Measurements from ENCODE around the gene KLHL5. TPM values are rescaled to one million over a fixed set of nuclear protein-coding genes. Genes with fewer than 3 reads are reported as not detected.
"Not testable (repeated sequence)": the region's sequence is repeated elsewhere in the genome, so short reads cannot be mapped to it uniquely, and the experiment has no call there.

Gene KLHL5
- total and polyA plus RNA-seq, 5 experiments from 2014 or later: 3.9 to 14.9 (median 5.6) TPM

DNA sequence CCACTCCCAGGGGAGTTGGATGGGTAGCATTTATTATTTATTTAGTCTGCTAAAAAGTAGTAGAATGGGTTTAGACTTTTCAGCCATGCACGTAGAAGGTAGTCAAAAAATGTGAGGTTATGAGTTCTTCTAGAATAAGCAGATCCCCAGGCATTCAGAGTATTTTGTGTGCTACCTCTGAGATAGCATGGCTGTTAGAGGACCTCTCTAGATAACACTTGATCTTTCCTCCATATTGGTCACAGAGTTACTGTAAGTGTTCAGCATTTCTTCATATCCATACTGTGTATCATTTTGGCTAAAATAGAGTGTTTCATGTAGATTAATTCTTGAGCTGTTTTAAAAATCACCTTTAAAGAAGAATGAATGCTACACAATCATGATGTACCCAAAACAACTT, 58.4 kb downstream of the KLHL5 start:
- H3K4me3 Mint-ChIP-seq: no peak overlapping the region
- ATAC-seq: no peak

DNA sequence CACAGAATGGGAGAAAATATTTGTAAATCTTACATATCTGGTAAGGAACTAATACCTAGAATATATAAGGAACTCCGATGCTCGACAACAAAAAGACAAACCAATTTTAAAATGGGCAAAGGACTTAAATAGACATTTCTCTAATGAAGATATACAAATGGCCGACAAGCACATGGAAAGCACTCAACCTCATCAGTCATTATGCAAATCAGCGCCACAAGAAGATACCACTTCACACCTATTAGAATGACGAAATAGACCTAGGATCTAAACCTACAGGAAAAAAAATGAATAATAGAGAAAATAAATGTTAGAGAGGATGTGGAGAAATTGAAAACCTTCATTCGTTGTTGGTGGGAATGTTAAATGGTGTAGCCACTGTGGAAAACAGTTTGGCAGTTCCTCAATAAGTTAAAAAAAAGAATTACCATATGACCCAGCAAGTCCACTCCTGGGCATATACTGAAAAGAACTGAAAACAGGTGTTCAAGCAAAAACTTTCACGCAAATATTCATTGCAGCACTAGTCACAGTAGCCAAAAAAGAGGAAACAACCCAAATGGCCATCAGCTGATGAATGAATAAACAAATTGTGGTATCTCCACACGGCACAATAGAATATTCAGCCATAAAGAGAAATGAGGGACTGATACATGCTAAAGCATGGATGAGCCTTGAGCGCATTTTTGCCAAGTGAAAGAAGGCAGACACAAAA, 63.0 kb downstream of the KLHL5 start:
- no peak overlapping the region for H3K27ac Mint-ChIP-seq
- peaks cover 0 to 2% (median 0%) of the 10 kb centered on the region in 4 donors for H3K4me1 Mint-ChIP-seq
- no peaks in the 10 kb centered on the region for H3K27me3 Mint-ChIP-seq
- POLR2A ChIA-PET: no interaction called here
- no peak for ATAC-seq
- no peak overlapping the region for H3K4me3 Mint-ChIP-seq
- H3K36me3 Mint-ChIP-seq: peaks cover 0 to 29% (median 16%) of the 10 kb centered on the region in 3 donors
- no peak for DNase-seq
- peaks cover 0 to 6% (median 0%) of the 10 kb centered on the region in 9 donors for H3K9me3 Mint-ChIP-seq

More for the DNA sequence above, 58.4 kb downstream of the KLHL5 start:
- H3K27ac Mint-ChIP-seq: peak overlapping the region in 1 of 10 donors; percentile 6
- peaks cover 12 to 39% (median 38%) of the 10 kb centered on the region in 3 donors for H3K36me3 Mint-ChIP-seq
- no peak for DNase-seq
- peaks cover 10 to 24% (median 22%) of the 10 kb centered on the region in 4 donors for H3K4me1 Mint-ChIP-seq
- H3K27me3 Mint-ChIP-seq: no peaks in the 10 kb centered on the region
- H3K9me3 Mint-ChIP-seq: peaks cover 0 to 8% (median 0%) of the 10 kb centered on the region in 9 donors
- POLR2A ChIA-PET: no interaction called here

DNA sequence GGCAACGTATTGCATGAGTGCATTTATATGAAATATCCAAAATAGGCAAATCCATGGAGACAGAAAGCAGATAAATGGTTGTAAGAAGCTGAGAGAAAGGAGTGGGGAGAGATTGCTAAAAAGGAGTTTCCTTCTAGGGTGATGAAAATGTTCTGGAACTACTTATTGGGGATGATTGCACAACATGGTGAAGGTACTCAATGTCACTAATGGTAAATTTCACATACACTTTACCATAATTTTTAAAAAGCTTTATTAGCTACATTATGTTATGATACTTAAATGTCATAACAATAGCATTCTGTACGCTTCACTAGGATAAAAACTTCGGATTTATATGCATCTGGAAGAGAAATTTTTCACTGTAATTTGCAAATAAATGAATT, 63.6 kb downstream of the KLHL5 start:
- POLR2A ChIA-PET: no interaction called here

DNA sequence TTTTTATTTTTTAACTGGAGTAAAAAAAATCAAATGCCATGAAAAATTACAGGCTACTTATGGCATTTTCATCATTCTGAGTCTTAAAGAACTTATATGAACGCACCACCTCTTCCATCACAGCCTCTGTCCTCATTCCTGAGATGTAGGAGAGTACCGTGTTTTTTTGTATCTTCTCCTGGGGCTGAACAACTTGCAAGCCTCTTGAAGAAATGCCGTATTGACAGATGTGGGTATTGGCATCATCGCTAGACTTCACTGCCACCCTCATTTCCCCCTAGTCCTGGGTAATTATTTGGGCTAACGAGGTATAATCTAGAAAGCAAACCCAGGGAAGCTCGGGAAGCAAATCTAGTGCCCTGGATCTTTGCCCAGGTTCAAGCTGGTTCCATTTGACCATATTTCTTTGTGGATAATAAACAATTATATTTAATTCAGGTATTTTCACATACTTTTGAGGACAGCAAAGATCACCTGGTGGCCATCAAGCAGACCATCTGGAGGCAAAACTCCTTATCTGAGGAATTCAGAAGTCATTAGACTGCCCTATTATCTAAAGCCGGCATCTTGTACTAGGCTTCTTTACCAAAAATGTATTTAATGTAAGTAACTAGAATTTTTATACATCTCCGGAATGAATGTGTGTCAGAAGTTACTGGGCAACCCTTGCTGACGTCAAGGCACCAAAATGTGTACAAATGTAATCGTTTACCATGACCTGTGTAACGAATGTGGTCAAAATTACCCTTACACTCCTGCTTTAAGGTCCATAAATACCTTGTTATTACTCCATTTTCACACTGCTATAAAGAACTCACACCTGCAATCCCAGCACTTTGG, 64.4 kb downstream of the KLHL5 start:
- POLR2A ChIA-PET: no interaction called here
- no peak for ATAC-seq
- no peak overlapping the region for H3K4me3 Mint-ChIP-seq

More for the DNA sequence above, 63.6 kb downstream of the KLHL5 start:
- Mint-ChIP-seq H3K4me3 (no peak overlapping the region), H3K9me3 (peaks cover 0 to 6% (median 0%) of the 10 kb centered on the region in 9 donors), H3K36me3 (peaks cover 0 to 24% (median 10%) of the 10 kb centered on the region in 3 donors), H3K27ac (no peak overlapping the region), H3K27me3 (no peaks in the 10 kb centered on the region), H3K4me1 (peaks cover 0 to 2% (median 0%) of the 10 kb centered on the region in 4 donors)
- ATAC-seq: no peak
- no peak for DNase-seq

DNA sequence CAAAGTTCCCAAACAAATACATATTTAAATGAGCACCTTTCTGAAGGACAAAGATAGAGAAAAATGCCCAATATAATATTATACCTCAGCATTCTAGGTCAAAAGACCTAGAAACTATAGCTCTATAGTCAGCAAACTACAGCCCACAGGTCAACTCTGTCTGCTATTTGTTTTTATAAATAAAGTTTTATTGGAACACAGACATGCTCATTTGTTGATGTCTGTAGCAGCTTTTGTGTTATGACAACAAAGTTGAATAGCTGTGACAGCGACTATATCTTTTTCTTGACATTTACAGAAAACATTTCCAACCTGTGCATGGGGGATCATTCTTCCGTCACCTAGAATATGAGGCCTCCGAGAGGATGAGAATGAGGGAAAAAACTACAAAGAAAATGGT, 71.6 kb downstream of the KLHL5 start:
- DNase-seq (no peak), ATAC-seq (no peak)
- Mint-ChIP-seq H3K9me3 (peaks cover 0 to 6% (median 0%) of the 10 kb centered on the region in 9 donors), H3K4me1 (peaks cover 3 to 9% (median 7%) of the 10 kb centered on the region in 4 donors), H3K4me3 (no peak overlapping the region), H3K27ac (no peak overlapping the region), H3K27me3 (no peaks in the 10 kb centered on the region), H3K36me3 (peaks cover 0 to 7% (median 0%) of the 10 kb centered on the region in 3 donors)
- POLR2A ChIA-PET: interaction anchor here (0.6 to 1.8 kb wide), 2 partner anchors 104 to 231 kb away, joined by 3 to 5 read pairs; no protein-coding TSS in a partner anchor

More for the DNA sequence above, 64.4 kb downstream of the KLHL5 start:
- Mint-ChIP-seq H3K27me3 (no peaks in the 10 kb centered on the region), H3K4me1 (peaks cover 0 to 2% (median 0%) of the 10 kb centered on the region in 4 donors), H3K36me3 (peaks cover 0 to 20% (median 9%) of the 10 kb centered on the region in 3 donors), H3K27ac (no peak overlapping the region), H3K9me3 (peaks cover 0 to 6% (median 0%) of the 10 kb centered on the region in 9 donors)
- no peak for DNase-seq

DNA sequence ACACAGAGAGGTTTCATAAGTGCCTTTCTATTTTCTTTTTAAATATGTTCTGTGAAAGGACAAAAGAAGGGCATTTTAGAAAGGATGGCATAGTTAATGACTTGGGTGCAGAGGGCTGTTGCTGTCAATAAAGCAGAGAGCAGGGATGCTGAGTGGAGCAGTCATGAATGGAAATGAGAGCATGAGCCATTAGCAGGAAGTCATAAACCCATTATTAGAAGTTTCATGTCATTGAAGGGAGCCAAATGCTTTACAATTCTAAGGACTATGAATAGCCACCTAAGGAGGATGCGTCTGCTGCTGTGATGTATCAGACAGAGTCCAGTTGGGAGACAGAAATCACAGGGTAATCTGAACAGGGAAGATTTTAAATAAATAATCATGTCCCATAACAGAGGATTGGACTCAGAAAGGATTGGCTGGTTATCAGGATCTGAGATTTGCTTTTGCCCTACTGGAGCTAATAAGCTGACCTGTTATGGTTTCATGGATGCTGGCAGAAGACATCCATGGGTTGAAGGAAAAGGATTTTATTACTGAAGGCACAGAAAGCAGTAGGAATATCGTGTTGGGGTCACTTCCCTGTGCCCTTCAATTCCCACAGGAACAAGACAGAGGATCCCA, 72.8 kb downstream of the KLHL5 start:
- POLR2A ChIA-PET: interaction anchor here (1.8 kb wide), 1 partner anchor 232 kb away, joined by 5 read pairs; no protein-coding TSS in a partner anchor
- H3K4me3 Mint-ChIP-seq: no peak overlapping the region
- H3K4me1 Mint-ChIP-seq: peaks cover 3 to 9% (median 7%) of the 10 kb centered on the region in 4 donors
- DNase-seq: no peak
- H3K27me3 Mint-ChIP-seq: no peaks in the 10 kb centered on the region
- peak overlapping the region in 1 of 10 donors; percentile 4 for H3K27ac Mint-ChIP-seq
- no peak for ATAC-seq
- peaks cover 0 to 3% (median 0%) of the 10 kb centered on the region in 3 donors for H3K36me3 Mint-ChIP-seq
- peaks cover 0 to 3% (median 0%) of the 10 kb centered on the region in 9 donors for H3K9me3 Mint-ChIP-seq

DNA sequence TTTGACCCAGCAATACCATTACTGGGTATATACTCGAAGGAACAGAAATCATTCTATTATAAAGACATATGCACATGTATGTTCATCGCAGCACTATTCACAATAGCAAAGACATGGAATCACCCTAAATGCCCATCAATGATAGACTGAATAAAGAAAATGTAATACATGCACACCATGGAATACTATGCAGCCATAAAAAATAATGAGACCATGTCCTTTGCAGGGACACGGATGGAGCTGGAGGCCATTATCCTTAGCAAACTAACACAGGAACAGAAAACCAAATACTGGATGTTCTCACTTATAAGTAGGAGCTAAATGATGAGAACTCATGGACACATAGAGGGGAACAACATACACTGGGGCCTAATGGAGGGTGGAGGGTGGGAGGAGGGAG, 76.2 kb downstream of the KLHL5 start:
- H3K27ac Mint-ChIP-seq, H3K9me3 Mint-ChIP-seq, H3K36me3 Mint-ChIP-seq, ATAC-seq, POLR2A ChIA-PET, H3K4me1 Mint-ChIP-seq, H3K27me3 Mint-ChIP-seq, DNase-seq, H3K4me3 Mint-ChIP-seq: not testable (repeated sequence)

DNA sequence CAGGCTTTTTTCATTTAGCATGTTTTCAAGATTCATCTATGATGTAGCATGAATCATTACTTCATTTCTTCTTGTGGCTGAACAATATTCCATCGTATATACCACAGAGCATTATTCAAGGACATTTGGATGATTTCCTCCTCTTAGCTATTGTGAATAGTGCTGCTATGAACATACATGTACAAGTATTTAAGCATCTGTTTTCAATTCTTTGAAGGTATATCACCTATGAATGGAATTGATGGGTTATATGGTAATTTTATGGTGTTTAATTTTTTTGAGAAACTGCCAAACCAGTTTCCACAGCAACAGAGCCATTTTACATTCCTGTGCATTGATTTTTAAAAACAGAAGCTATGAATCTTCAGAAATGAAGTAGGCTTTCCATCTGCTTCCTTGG, 84.2 kb downstream of the KLHL5 start:
- ATAC-seq (no peak), DNase-seq (no peak)
- Mint-ChIP-seq H3K36me3 (no peaks in the 10 kb centered on the region), H3K27ac (no peak overlapping the region), H3K4me3 (no peak overlapping the region), H3K9me3 (no peaks in the 10 kb centered on the region), H3K27me3 (peaks cover 0 to 7% (median 0%) of the 10 kb centered on the region in 5 donors), H3K4me1 (peaks cover 0 to 4% (median 0%) of the 10 kb centered on the region in 4 donors)
- POLR2A ChIA-PET: no interaction called here

DNA sequence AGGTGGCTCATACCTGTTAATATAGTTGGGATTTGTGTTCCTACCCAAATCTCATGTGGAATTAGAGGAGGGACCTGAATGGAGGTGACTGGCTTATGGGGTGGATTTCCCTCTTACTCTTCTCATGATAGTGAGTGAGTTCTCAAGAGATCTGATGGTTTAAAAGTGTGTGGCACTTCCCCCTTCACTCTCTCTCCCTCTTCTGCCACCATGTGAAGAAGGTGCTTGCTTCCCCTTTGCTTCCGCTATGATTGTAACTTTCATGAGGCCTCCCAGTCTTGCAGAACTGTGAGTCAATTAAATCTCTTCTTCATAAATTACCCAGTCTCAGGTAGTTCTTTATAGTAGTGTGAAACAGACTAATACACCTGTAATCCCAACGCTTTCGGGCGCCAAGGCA, 92.0 kb downstream of the KLHL5 start:
- ATAC-seq: no peak
- no peak for DNase-seq
- H3K27me3 Mint-ChIP-seq: peaks cover 0 to 4% (median 0%) of the 10 kb centered on the region in 5 donors
- H3K4me1 Mint-ChIP-seq: peaks cover 0 to 7% (median 0%) of the 10 kb centered on the region in 4 donors
- no peaks in the 10 kb centered on the region for H3K36me3 Mint-ChIP-seq
- H3K4me3 Mint-ChIP-seq: no peak overlapping the region
- no peak overlapping the region for H3K27ac Mint-ChIP-seq
- POLR2A ChIA-PET: interaction anchor here (0.5 kb wide), 1 partner anchor 135 kb away, joined by 4 read pairs; no protein-coding TSS in a partner anchor
- H3K9me3 Mint-ChIP-seq: no peaks in the 10 kb centered on the region

DNA sequence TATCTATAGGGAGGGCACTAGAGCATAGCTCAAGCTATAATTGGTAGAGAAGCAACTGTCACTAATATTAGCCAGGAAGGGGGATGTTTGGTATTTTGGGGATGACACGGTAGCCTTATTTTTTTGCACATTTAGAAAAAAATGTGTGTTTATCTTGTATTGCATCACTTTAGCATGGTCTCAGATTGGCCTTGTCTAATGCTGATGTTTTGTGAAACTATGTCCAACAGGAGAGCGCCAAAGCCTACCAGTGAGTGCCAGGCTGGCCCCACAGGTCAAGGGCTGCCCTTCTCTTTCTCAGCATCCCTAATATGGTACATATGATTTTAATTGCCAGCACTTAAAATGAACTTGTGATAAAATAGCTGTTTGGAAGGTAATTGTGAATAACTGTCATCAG, 95.5 kb downstream of the KLHL5 start:
- no peak for ATAC-seq
- H3K4me1 Mint-ChIP-seq: peaks cover 0 to 3% (median 0%) of the 10 kb centered on the region in 4 donors
- no peaks in the 10 kb centered on the region for H3K9me3 Mint-ChIP-seq

DNA sequence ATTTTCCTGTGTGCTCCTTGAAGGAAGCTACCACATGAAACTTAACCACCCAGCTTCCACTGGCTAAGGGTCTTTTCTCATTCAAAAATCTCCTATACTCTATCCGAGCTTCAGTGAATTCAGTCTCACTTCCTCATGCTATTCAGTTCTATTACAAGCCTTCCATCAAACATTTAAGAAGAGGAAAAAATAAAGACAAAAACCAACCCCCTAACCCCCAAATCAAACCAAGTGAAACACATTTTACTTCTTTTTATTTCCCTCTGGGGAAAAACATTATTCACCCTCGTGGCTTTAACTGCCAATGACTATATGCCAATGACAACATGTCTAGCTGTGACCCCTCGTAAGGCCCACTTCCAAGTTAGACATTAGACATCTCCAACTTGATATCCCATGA, 104.1 kb downstream of the KLHL5 start:
- Mint-ChIP-seq H3K27ac (peak overlapping the region in 2 of 10 donors; percentile 49 to 68), H3K4me1 (peaks cover 0 to 25% (median 0%) of the 10 kb centered on the region in 4 donors), H3K36me3 (peaks cover 0 to 6% (median 0%) of the 10 kb centered on the region in 3 donors), H3K4me3 (peak overlapping the region in 2 of 10 donors; percentile 27 to 38), H3K27me3 (peaks cover 0 to 9% (median 0%) of the 10 kb centered on the region in 5 donors), H3K9me3 (peaks cover 0 to 11% (median 3%) of the 10 kb centered on the region in 9 donors)
- peak in 1 of 2 donors; percentile 30 for ATAC-seq
- DNase-seq: no peak
- POLR2A ChIA-PET: no interaction called here

More for the DNA sequence above, 95.5 kb downstream of the KLHL5 start:
- Mint-ChIP-seq H3K4me3 (no peak overlapping the region), H3K27ac (no peak overlapping the region), H3K27me3 (peaks cover 0 to 7% (median 0%) of the 10 kb centered on the region in 5 donors), H3K36me3 (no peaks in the 10 kb centered on the region)
- DNase-seq: no peak
- POLR2A ChIA-PET: no interaction called here

DNA sequence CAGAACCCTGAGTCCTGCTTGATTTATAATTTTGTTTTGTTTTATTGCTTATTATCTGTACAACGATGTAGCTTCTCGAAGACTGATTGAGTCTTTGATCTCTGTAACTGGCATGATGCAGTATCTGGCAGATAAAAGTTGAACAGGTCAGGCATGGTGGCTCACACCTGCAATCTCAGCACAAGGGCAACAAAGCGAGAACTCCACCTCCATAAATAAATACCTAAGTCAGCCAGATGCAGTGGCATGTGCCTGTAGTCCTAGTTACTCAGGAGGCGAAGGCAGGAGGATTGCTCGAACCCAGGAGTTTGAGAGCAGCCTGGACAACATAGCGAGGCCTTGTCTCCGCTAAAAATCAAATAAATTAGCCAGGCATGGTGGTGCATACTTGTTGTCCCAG, 104.6 kb downstream of the KLHL5 start:
- POLR2A ChIA-PET: no interaction called here
- peaks cover 0 to 9% (median 0%) of the 10 kb centered on the region in 3 donors for H3K36me3 Mint-ChIP-seq
- no peak for DNase-seq

More for the DNA sequence above, 104.6 kb downstream of the KLHL5 start:
- H3K4me1 Mint-ChIP-seq: peaks cover 0 to 25% (median 0%) of the 10 kb centered on the region in 4 donors
- no peak for ATAC-seq
- peaks cover 0 to 12% (median 3%) of the 10 kb centered on the region in 9 donors for H3K9me3 Mint-ChIP-seq
- peaks cover 0 to 8% (median 0%) of the 10 kb centered on the region in 5 donors for H3K27me3 Mint-ChIP-seq
- peak overlapping the region in 3 of 10 donors; percentile 22 to 68 (median 49) for H3K27ac Mint-ChIP-seq
- peak overlapping the region in 1 of 10 donors; percentile 37 for H3K4me3 Mint-ChIP-seq

All from naive thymus-derived CD8-positive, alpha-beta T cell (primary cell).